Breast epithelium (tissue), 3 donors: ENCODE data around the gene C19orf12.

ENCODE experiments used
- POLR2A ChIP-seq: fragments of 450-650 bp; IDR thresholded peaks from one replicate; pipeline ENCODE4 v1.6.1; 2016; ENCODE audit warnings: antibody characterized with exemption, mild to moderate bottlenecking, moderate library complexity
- TF ChIP-seq, protein P1 (sequence below), 3 donors: fragments of 450-650 bp; IDR thresholded peaks; one replicate each; pipeline ENCODE4 v1.5.1; 2016 to 2017; ENCODE audit warnings: antibody characterized with exemption in 3 of 3, mild to moderate bottlenecking in 3 of 3, moderate library complexity in 3 of 3

GRCh38 chr19:29650772-29651387 lies 64.2 kb downstream of the C19orf12 start:
- TF ChIP-seq, protein P1, sequence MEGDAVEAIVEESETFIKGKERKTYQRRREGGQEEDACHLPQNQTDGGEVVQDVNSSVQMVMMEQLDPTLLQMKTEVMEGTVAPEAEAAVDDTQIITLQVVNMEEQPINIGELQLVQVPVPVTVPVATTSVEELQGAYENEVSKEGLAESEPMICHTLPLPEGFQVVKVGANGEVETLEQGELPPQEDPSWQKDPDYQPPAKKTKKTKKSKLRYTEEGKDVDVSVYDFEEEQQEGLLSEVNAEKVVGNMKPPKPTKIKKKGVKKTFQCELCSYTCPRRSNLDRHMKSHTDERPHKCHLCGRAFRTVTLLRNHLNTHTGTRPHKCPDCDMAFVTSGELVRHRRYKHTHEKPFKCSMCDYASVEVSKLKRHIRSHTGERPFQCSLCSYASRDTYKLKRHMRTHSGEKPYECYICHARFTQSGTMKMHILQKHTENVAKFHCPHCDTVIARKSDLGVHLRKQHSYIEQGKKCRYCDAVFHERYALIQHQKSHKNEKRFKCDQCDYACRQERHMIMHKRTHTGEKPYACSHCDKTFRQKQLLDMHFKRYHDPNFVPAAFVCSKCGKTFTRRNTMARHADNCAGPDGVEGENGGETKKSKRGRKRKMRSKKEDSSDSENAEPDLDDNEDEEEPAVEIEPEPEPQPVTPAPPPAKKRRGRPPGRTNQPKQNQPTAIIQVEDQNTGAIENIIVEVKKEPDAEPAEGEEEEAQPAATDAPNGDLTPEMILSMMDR (IDR thresholded peaks at IDR 0.05), result no peak
- TF ChIP-seq POLR2A, result no peak
